HG03025 (cell line): ENCODE results near the gene CERS1.

Experiments
- ATAC-seq: cut with Tn5 transposase; IDR thresholded peaks from one replicate; pipeline ENCODE4 v1.9.1; 2021; ENCODE audit warnings: mild to moderate bottlenecking, moderate library complexity; ENCODE audit not compliant: unreplicated experiment, low FRiP score

The CERS1 gene, protein sequence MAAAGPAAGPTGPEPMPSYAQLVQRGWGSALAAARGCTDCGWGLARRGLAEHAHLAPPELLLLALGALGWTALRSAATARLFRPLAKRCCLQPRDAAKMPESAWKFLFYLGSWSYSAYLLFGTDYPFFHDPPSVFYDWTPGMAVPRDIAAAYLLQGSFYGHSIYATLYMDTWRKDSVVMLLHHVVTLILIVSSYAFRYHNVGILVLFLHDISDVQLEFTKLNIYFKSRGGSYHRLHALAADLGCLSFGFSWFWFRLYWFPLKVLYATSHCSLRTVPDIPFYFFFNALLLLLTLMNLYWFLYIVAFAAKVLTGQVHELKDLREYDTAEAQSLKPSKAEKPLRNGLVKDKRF

DNA sequence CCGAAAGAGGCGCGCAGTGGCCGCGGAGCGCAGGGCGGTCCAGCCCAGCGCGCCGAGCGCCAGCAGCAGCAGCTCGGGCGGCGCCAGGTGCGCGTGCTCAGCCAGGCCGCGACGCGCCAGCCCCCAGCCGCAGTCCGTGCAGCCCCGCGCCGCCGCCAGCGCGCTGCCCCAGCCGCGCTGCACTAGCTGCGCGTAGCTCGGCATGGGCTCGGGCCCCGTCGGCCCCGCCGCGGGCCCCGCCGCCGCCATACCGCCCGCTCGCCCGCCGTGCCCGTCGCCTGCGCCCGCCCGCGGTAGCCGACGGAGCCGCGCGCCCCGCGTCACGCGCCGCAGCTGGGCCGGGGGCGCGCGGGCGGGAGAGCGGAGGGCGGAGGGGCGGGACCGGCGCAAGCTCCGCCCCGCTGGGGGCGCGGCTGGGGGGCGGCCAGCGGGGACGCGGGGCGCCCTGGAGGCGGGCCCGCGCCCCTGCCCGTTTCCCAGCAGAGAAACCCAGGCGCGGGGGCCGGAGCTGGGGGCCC lies at the start of gene CERS1:
Gene CERS1 (minus strand): TSS at position 335 of the 518 bp plus-strand sequence. CDS start 86 bp downstream, at position 249.
- no peak for ATAC-seq

DNA sequence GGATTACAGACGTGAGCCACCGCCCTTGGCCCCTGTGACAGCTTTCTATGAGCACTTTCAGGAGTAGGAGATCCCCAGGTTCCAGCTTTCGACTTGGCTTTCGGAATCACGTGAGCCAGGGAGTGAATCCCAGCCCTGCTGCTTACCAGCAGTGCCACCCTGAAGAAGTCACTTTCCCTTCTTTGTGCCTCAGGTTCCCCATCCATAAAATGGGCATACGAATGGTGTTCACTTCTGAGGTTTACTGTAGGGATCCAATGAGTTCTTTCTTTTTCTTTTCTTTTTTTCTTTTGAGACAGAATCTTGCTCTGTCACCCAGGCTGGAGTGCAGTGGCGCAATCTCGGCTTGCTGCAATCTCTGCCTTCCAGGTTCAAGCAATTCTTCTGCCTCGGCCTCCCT lies 49.3 kb upstream of the CERS1 start:
- ATAC-seq, result no peak

DNA sequence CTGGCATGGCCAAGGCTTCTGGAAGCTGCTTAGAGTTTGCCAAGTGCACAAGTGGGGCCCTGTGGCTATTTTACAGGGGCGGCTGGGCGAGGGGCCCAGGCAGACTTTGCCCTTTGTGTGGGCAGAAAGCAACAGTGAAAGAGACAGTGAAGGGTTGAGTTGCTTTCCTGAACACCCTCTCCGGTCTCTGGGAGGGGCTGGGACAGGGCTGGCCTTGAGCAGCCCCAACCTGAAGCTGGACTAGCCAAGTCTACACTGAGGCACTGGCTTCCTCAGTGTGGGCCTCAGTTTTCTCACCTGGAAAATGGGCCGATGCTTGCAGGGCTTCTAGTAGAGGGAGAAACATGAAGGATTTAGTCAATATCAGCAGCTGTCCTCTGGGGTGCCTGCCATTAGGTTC lies 47.5 kb upstream of the CERS1 start:
- no peak for ATAC-seq

DNA sequence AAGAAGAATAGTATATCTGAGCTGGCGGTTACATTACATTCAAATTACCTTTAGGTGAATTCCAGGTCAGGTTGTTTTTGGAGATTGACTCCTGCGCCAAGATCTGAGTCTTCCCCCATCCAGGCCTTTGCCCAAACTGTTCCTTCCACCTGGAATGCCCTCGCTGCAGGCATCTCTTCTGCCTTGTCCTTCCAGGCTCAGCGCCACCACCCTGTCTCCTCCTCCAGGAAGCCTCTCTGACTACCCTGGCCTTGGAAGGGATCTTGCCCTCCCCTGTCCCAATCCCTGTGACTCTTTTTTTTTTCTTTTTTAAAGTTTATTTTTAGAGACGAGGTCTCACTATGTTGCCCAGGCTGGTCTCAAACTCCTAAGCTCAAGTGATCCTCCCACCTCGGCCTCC lies 46.7 kb upstream of the CERS1 start:
- ATAC-seq, result no peak

DNA sequence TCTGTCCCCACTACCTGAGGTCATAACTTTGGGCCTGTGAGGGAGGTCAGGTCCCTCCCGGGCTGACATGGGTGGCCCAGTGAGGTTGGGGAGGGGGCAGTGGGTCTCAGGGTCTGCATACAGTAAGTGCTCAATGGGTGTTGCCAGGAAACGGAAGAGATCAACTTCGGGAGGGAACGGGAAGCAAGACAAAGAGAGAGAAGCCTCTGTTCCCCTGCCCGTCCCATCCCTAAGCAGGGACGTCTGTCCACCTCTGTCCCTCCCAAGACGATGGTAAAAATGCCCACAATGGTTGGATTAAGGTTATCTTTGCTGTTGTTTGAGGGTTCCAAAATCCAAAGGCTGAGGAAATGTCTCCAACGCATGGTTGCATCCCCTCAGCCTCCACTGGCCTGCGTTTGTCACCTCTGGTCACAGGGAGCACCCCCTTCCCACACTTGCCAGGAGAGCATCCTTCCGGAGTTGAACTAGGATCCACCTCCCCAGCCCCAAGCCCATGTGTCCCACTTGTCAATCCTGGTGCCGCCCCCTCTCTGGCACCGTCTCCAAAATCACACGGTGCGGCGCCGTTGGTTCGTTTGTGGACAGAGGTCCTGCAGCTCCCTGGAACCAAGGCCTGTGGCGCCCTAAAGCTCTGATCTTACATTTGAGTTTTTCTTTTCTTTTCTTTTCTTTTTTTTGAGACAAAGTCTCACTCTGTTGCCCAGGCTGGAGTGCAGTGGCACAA lies 45.8 kb upstream of the CERS1 start:
- ATAC-seq, result no peak

DNA sequence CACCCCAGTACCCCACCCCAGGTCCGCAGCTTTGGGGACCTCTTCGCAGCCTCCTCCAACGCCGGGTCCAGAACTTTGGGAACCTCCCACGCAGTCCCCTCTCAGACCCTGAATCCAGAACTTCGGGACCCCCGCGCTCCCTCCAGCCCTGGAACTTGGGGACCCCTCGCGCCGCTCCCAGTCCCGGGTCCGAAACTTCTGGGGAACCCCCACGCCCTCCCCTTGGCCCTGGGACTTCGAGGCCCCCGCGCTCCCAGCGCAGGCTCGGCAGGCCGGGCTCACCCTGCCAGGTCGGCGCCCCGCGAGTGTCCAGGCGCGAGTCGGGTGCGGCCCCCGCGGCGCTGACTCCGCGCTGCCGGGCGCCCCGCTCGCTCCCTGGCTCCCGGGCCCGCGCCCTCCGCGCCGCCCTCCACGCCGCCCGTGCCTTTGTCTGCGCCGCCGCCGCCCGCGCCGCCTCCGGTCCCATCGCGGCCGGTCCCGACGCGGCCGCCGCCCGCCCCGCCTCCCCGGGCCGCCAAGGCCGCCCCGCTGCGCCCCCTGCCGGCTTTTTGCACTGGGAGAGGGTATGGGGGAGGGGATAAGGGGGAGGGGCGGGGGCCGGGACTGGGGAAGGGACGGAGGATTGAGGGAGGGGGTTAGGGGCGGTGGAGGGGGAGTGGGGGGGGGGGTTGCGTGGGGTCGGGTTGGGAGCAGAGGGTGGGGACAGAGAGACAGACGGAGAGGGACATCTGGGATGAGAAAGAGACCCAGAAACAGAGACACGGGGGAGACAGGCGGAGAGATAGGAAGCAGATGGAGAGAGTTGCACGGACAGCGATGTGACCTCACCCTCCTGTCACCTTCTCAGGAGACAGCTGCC lies 45.0 kb upstream of the CERS1 start, which contains the start of gene HOMER3:
Gene HOMER3 (minus strand): TSS at position 449 of the 859 bp plus-strand sequence. CDS start 2,235 bp downstream, outside the sequence.
- ATAC-seq, result no peak

DNA sequence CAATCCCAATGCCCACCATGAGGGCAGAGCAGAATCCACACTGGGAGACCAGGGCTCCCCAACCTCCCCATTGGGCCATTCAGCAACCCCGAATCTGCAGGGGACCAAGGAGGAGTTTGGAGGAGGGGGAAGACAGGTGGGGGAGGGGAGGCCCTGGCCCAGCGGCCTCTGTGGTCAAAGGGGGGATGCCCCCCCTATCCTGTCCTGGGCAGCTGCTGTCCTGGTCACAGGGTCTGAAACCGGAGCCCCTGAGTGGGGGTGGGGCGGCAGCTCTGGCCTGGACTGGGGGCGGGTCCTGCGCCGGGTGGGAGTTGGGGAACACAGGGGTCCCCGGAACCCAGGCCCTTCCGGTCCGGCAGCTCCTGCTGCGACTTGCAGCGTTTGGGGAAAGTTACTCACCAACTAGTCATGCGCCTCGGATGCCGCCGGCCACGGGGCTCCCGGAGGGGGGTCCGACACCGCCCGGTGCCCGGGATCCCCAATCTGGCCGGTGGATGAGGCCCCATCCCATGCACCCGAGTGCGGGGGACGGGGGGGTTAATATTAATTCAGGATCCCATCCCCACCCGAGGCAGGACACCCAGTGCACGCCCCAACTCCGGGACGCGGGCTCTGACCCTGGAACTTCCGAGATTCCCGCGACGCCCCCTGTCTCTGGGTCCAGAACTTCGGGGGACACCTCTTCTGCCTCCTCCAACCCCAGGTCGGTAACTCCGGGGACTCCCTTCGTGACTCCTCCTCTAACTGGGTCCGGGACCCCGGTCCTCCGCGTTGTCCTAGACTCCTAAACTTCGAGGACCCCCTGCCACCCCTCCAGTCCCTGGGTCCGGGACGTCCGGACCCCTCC lies 44.2 kb upstream of the CERS1 start:
- ATAC-seq, result no peak

DNA sequence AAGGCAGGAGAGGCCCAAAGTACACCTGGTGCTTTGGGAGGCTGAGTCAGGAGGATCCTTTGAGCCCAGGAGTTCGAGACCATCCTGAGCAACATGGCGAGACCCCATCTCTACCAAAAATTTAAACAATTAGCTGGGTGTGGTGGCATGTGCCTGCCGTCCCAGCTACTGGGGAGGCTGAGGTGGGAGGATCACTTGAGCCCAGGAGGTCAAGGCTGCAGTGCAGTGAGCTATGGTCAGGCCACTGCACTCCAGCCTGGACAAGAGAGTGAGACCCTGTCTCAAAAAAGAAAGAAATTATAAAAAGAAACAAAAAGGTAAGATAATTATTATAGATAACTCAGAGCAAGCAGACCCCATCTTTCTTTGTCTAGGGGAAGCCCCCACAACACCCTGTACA lies 43.2 kb upstream of the CERS1 start:
- no peak for ATAC-seq

DNA sequence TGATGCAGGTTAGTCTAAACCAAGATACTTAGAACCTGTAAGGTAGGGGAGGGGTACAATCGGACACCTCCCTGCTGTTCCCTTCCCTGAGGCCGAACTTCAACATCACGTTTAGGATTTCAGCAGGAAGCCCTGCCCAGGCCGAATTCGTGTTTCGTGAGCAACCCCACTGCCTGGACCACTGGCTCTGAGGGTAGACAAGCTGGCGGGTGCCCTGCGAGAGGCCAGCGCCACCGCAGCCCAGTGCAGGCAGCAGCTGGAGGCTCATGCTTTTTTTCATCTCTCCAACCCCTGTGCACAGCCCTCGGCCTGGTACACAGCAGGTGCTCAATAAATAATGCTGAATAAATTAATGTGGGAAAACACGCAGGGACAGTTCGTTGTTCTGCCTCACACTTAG lies 37.3 kb upstream of the CERS1 start:
- ATAC-seq, result no peak

DNA sequence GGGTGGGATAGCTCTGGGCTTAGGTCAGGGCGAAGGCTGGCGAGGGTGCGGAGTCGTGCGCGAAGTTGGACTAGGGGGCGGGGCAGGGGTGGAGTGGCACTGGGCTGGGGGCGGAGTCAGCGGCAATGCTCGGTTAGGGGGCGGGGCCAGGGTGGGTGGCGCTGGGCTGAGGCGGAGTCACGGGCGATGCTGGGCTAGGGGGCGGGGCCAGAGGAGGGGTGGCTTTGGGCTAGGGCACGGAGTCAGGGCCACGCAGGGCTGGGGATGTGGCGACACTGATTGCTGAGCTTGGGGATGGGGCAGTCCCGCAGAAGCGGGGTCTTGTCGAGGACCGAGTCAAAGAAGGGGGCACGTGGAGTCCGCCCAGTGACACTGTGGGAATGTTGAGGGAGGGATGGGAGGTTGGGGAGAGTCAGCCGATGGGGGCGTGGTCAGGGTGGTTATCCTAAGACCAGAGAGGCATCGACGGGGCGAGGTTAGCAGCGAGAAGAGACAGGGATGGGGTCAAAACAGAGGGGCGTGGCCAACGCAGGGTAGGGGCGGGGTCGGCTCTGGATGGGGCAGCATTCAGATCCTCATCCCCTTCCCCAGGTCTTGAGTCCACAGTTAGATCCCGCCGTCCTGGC lies 36.4 kb upstream of the CERS1 start:
- ATAC-seq, result no peak

DNA sequence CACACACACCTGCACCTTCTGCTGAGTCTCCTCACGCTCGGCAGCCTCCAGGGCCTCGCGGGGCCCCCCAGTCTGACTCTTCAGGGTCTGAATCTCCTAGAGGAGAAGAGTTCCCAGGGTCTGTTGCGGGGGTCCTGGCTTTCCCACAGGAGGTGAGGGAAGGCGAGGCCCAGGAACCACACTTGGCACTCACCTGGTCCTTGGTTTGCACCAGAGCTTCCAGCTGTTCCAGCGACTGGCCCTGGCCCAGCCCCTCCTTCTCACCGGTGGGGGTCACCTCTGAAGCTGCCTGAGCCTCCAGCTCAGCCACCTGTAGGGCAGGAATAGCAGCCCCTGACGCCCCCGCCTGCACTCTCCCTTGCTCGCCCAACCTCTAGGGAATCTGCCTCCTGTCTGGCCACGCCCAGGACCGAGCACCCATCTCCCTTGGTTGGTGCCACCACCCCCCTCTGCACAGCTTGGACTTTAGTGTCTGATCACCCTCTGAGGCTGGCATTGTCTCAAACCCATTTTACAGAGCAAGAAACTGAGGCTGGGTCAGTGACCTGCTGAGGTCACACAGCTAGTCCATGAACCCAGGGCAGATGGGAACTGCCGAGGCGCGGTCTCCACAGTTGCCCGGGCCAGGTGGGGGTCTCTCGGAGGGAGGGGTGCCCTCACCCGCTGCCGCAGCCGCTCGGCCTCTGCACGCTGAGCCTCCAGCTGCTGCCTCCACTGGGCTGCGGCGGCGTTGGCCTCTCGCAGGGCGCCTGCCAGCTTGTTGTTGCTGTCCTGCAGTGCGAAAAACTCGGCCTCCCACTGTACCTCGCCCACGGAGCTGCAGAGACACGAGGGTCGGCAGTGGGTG lies 35.6 kb upstream of the CERS1 start:
- ATAC-seq, result no peak

DNA sequence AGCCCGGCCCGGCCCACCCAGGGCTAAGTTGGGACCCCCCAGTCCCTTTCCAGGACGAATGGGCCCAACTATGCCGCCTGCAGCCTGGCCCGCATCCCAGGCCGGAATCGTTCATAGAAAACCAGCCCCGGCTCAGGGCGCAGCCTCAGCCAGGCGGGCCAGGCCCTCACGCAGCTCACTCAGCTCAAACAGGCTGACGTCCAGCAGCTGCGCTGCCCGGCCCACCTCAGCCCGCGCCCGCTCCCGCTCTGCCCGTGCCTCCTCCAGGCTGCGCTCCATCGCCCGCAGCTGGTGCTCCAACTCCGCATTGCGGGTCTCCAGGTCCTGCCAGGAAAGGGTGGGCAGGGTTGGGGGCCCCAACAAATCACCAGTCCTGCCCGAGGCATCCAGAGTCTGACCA lies 33.4 kb upstream of the CERS1 start:
- ATAC-seq, result no peak

DNA sequence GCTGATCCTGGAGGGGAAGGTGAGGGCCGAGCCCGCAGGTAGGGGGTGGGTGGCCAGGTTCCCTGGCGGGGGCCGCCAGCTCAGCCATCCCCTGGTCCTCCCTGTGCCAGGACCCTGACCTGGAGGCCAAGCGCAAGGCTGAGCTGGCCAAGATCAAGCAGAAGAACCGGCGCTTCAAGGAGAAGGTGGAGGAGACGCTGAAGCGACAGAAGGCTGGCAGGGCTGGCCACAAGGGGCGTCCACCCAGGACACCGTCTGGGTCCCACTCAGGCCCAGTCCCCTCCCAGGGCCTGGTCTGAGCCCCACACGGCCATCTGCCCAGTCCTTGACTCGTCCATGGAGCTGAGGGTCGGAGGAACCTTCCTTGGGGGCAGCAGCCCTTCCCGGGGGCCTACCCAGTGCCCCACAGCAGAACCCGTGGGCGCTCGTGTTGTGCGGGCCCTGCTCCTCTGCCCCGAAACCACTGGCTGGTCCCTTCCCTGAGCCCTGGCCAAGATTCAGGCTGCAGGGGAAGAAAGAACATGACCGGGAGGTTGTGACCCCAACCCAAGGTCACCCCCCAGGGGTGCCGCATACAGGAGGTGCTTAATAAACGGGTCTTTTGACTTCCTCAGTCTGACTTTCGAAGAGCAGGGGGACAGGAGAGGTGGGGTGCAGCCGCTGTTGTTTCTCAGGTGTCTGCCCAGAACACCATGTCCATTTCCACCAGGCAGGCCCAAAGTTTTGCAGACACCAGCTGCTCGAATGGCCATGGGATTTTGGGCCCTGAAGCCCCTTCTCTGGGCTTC lies 32.3 kb upstream of the CERS1 start:
- no peak for ATAC-seq

DNA sequence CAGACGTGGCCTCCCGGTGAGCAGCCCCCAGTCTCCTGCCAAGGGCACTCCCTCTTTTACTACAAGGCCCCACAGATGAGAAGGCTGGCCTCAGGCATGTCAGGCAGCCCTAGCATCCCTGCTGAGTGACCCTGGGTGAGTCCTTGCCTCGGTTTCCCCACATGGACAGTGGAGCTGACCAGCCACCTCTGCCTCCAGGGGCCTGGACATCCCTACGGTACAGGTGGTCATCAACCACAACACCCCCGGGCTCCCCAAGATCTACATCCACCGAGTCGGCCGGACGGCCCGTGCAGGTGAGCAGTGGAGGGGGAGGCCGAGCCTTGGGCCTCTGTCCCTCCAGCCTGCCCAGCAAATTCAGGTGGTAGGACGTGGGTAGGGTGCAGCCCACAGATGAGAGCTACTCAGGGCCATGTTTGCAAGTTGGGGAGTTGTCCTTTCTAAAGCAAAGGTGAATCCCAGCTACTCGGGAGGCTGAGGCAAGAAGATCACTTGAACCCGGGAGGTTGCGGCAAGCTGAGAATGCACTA lies 28.8 kb upstream of the CERS1 start:
- no peak for ATAC-seq

DNA sequence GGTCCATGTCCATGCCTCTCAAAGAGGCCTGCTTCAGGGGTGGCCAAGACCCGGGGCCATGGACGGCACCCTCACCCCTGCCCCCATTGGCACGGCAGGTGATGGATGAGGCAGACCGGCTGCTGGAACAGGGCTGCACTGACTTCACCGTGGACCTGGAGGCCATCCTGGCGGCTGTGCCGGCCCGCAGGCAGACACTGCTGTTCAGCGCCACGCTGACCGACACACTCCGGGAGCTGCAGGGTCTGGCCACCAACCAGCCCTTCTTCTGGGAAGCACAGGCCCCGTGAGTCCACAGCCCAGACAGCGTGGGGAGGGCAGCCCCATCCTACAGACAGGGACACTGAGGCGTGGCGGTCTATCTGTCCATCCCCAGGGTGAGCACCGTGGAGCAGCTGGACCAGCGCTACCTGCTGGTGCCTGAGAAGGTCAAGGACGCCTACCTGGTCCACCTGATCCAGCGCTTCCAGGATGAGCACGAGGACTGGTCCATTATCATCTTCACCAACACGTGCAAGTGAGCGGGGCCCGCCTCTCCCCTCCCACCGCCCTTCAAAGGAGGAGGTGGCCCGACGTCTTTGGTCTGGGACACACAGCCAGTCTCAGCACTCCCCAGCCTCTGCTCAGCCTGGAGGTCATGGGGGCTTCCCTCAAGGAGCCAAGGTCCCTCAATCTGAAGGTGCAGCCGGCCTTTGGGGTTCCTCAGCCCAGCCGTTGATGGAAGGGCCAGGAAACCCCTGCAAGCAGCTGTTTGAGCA lies 26.4 kb upstream of the CERS1 start:
- no peak for ATAC-seq

DNA sequence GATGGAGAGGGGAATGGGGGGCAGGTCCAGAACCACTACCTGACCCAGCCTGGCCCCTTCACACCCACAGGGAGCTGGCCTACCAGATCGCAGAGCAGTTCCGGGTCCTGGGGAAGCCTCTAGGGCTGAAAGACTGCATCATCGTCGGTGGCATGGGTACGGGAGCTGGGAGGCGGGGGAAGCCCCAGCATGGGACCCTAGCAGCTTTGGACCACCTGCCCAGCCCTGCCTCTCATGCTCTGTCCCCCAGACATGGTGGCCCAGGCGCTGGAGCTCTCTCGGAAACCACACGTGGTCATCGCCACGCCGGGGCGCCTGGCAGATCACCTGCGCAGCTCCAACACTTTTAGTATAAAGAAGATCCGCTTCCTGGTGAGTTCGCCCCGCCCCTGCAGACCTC lies 25.6 kb upstream of the CERS1 start:
- ATAC-seq, result no peak

DNA sequence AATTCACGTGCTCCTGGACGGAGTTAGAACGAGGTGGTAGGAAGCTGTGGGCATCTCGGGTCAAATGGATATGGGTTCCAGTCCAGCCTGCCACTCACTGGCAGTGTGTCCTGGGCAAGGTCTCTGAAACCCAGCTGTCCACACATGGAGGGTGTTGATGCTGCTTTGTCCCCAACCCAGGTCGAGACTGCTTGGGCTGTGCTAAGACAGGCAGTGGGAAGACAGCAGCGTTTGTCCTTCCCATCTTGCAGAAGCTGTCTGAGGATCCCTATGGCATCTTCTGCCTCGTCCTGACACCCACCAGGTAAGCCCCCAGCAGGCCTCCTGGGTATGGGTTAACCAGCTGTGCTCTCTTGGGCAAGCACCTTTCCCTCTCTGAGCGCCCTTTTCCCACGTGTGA lies 24.4 kb upstream of the CERS1 start:
- ATAC-seq, result no peak
